ENCODE results near the gene CLCN7.

GRCh38 chr16:1505073-1505844 is 30.4 kb upstream of the CLCN7 start:
- no peak for TF ChIP-seq EP300 (IDR thresholded peaks at IDR 0.05)
- no peak for TF ChIP-seq POLR2A (IDR thresholded peaks at IDR 0.05)

Measured in stomach (tissue), 4 donors.